Astrocyte (in vitro differentiated cells and primary cell): Measurements from ENCODE around the gene VPS26C.

Experiments
- CTCF ChIP-seq: IDR thresholded peaks from 2 replicates; pipeline ENCODE4 v1.5.1; 2011; ENCODE audit warnings: low read depth, mild to moderate bottlenecking, inconsistent platforms, low read length, moderate library complexity; ENCODE audit not compliant: insufficient read depth
- EZH2 ChIP-seq: IDR thresholded peaks from 2 replicates; pipeline ENCODE4 v1.6.1; 2012; ENCODE audit warnings: mild to moderate bottlenecking, low read length, inconsistent platforms; ENCODE audit not compliant: insufficient read depth

GRCh38 chr21:37244501-37245095, 22.5 kb downstream of the VPS26C start:
- TF ChIP-seq CTCF (no peak), EZH2 (no peak)
